Fibroblast of skin of left biceps (primary cell): ENCODE measurements around the gene EDNRA.
"Not testable (repeated sequence)": the region's sequence is repeated elsewhere in the genome, so short reads cannot be mapped to it uniquely, and the experiment has no call there.

ENCODE experiments used
- DNase-seq, 2 experiments: peaks; one replicate each; pipeline ENCODE4 v3.0.0-alpha.2; 2013; ENCODE audit warnings: low read depth in 2 of 2

Gene EDNRA

DNA sequence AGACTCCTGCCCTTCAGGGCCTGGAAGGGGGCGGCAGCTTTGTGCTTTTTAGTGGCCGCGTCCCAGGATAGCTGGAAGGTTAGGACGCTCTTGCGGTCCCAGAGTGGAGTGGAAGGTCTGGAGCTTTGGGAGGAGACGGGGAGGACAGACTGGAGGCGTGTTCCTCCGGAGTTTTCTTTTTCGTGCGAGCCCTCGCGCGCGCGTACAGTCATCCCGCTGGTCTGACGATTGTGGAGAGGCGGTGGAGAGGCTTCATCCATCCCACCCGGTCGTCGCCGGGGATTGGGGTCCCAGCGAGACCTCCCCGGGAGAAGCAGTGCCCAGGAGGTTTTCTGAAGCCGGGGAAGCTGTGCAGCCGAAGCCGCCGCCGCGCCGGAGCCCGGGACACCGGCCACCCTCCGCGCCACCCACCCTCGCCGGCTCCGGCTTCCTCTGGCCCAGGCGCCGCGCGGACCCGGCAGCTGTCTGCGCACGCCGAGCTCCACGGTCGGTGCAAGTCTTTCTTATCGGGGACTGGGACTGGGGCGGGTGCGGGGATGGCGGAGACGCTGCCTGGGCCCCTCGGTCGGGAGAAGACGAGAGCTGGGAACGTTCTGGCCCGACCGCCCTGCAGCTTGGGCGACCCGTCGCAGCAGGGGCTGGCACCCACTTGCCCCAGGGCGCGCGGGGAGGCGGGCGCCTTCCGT lies at the start of gene EDNRA:
Gene EDNRA, plus strand, starts transcription at position 207 of the 686 bp plus-strand sequence. CDS start 4,585 bp downstream, outside the sequence.
- no peak for DNase-seq

DNA sequence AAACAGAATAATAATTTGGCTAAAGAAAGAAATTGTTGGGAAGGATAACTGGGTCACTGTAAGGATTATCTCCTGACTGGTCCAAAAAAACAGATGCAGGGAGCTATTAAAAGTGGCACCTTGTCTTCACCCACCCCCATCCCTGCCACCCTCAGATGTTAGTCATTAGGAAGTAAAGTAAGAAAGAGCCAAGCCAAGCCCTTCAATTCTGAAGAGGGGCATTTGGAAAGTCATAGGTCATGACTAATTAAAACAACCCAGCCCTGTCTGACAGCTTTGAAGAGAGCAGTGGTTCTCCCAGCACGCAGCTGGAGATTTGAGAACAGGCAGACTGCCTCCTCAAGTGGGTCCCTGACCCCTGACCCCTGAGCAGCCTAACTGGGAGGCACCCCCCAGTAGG lies 46.5 kb upstream of the EDNRA start:
- not testable (repeated sequence) for DNase-seq

DNA sequence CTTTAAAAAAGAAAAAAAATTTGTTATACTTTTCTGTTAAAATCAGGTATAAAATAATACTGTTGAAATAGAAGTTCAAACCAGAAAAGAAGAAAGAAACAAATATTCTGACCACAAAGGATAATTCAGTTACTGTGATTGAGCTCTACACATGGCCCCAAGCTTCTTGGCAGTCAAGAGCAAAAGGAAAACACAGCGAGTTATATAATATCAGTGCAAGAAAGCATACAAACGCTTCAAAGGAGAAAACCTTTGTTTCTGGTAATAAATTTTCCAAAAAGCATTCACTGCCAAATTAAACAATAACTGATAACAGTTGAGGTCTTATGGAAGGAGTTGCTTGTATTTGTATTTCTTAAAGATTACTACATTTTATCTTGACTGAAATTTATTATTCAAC lies 40.5 kb upstream of the EDNRA start:
- no peak for DNase-seq

DNA sequence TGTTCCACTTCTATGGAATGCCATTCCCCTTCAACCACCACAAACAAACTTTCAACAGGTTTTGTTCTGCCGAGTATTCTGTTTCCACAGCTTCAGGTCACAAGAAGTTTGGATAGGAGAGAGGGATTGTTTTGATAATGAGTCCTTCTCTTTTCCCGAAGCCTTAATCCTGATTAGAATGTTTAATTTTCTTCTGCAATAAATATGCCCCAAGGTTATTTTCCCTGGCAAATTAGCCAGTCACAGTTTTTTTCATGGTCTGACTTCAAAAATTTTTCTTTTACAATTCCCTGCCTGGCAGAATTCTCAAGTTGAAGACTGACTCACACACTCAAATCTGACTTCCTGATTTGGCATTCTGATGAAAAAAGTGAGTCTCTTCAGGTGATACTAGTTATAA lies 33.1 kb upstream of the EDNRA start:
- no peak for DNase-seq

DNA sequence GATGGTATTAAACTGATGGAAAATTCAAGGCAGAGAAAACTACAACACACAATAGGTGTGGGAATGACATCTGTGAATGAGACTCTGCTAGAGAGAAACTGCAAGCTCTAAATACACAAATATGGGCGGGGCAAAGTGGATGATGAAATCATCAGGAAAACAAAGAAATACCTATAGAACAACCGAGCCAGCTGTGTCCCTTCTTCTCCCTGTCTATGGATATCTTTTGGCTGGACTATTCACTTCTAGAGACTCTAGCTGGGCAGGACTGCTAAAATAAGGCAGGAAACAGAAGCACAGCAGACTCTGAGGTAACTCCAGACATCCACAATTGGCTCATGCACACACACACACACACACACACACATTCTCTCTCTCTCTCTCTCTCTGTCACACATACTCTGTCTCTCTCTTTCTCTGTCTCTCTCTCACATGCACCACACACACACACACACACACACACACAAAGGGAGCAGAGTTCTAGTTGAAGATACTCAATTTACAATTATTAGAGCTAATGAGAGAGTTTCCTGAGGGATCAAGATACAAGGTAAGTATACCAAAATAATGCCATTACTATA lies 27.2 kb upstream of the EDNRA start:
- DNase-seq, result peak; percentile 24 to 35

DNA sequence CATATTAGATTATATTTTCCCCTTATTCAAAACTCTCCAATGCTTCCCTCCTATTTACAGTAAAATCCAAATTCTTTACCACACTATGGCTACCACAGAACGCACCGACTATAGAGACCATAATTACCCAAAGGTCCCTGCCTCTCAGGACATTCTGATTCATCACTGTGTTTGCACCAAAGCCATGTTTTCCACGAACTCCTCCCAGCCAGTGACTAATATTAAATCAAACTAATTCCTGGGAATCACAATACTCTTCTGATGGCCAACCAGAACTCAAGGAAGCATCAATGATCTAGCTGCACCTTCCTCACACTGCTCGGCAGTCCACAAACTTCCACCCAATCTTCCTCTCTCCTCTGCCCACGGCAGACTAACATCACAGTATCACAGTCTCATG lies 24.2 kb upstream of the EDNRA start:
- DNase-seq, result no peak

DNA sequence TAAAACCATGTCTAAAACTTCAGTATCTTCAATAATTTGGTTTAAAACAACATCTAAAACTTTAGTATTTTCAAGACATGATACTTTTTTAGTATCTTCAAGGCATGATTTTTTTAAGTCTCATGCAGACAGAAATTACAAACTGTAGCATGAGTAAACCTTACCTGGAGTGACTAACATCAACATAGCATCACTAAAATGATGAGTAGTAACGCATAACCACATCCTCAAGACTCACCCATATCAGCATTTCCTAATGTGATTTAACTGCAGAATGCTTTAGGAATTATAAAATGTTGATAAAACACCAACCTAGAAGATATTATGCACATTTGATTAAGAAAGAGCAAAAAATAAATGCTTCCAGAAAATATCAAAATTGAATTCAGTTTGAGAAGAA lies 19.7 kb upstream of the EDNRA start:
- no peak for DNase-seq

DNA sequence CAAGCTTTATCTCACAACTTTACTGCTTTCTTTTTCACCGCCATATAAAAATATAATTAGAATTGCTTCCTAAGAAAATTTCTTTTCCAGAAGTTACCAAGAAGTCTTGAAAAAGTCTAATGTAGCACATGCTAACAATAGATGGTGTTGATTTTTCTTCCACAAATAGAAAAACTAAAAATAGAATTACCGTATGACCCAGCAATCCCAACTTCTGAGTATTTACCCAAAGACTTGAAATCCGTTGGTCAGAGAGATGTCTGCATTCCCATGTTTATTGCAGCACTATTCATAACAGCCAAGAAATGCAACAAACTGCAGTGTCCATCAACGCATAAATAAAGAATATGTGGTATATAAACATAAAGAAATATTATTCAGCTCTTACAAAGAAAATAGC lies 17.8 kb upstream of the EDNRA start:
- DNase-seq, result no peak

DNA sequence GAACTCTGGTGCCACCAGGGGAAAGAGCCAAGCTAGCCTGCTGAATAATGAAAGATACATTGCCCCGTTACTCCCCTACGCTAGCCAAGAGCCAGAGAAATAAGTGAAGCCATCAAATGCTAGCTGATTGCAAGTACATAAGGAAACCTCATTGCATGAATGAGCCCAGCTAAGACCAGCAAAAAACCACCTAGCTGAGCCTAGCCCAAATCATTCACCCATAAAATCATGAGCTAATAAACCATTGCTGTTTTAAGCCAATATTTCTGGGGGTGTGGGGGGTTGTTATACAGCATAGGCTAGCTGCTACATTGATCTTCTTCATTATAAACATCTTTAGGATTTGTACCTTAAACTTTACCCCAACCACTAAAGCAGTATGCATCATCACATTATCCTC lies 15.4 kb upstream of the EDNRA start:
- no peak for DNase-seq

DNA sequence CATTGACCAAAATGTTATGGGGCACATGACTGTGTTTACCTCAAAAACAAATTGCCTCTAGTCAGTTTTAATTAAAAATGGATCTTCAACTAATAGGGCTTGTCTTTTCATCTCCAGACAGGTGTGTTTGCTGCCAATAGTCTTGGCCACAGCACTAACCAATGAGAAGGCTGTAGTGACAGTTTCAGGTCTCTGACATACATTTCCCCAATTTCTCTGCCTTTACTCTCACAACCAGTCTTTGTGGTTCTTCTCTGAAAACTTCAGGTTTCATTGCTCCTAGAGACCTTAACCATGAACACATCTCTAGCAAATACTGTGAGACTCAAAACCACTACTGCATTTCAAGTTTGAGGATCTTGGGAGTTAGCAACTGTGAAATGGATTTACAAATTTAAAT lies 3.5 kb upstream of the EDNRA start:
- no peak for DNase-seq

DNA sequence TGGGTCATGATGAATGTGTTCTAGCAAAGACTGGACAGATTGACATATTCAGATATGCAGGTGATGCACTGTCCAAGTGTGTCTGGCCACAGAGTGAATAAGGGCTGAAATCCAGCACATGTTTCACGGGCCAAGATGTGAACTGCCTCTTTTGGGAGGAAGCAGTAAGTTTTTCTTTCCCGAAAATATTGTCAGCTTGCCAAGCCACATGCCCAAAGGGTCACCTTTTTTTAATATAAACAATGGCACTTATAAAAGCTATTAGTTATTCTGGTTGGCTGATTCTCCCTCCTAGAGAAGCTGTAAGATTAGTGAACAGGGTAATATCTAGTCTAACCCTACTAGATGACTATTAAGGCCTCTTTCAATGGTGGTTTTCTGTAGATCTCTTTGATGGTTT lies 1.5 kb upstream of the EDNRA start:
- no peak for DNase-seq

DNA sequence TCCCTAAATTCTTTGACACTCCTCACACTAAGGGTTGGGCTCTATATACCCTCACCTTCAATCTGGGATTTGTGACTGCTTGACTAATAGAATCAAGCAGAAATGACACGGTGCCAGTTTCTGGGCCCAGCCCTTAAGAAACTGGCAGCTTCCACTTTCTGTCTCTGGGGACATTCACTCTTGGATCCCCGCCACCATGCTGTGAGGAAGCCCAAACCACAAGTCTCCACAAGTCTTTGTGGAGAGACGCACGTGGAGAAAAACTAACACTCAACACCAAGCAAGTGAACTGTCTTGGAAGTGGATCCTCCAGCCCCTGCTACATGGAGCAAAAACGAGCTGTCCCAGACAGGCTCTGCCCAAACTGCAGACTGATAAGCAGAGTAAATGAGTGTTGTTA lies 1.1 kb upstream of the EDNRA start:
- peak; percentile 60 to 62 for DNase-seq

DNA sequence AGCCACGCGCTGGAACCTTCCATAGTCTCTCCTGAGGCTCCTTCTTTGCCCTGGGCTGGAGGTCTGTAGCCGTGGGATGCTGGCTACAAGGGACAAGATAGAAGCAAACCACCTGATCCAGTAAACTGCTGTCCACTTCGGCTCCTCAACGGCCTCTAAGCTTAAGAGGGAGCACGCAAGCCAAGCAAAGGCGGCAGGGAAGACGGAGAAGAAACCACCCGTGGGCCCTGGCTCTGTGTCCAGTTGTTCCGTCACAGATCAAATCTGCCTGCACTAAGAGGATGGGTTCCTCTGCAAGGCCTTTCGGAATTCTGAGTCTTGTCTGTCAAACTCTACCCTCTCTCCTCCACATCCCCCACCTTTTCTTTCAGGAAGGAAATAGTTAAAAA lies 401 bp upstream of the EDNRA start:
- no peak for DNase-seq

DNA sequence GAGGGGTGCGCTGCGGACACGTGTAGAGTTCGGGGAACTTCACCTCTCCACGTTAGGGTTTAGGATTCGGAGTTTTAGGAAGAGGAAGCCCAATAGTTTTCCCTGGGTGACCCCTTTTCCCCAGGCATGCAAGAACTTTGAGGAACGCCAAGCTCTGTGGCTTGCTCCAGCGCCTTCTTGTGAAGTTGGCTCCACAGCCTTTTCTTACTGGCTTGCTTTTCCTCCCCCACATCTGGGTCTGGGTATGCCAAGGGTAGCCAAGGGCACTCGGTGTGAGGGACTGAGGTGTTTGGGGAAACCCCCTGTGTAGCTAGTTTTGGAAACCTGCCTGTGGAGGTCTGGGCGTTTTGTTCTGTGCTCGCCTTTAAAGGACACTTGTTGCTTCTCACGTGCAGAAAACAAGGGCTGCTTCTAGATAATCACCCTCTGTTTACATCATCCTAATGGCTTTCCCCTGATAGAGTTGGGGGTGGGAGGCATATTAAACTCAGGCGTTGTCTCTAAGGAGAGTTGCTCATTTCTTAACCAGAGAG lies 746 bp downstream of the EDNRA start:
- DNase-seq, result no peak

DNA sequence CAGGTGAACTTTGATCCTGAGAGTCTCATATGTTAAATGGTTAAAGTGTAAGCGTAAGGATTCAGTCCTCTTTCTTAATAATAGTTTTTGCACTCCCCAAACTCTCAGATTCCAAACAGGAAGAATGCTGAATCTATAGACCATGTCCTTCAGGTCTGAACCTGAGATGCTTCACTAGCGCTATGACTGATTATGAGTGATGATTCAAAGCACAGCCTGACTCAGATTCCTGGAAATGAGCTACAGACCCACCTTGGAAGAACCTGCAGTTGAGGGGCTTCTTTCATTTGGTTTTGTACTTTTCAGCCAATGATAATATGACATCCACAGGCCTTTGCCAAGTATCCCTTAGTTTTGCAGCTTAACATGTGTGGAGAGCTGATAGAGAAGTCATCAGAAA lies 1.4 kb downstream of the EDNRA start:
- no peak for DNase-seq

DNA sequence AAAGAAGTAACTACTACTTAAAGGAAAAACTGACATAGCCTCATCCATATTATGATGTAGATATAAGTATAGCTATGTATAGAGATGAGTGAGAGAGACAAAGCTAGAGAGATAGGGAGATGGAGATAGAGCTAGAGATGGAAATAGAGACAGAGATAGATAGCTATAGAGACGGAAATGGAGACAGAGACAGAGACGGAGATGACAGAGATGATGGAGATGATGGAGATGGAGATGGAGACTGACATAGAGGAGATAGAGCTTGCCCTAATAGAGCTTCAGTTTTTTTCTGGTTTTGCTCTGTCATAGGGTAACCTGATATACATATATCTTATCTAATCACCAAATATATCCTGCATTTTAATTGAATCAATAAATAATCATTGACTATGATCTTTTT lies 4.3 kb downstream of the EDNRA start:
- no peak for DNase-seq

DNA sequence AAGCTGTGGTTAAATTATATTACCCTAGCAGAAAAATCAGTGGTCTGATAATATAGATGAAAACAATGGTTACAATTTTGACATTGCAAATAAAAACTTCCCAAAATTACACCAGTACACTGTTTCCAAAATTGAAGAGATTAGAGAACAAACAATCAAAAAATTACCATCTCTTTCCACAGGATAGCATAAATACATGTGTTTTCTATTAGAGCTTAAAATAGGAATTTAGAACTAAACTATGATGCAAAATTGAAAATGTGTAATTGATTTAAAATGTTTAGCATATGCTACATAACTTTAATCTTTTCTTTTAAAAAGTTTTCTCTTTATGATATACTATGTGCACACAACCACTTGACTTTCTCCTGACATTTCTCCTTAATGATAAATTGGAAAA lies 6.7 kb downstream of the EDNRA start:
- DNase-seq, result no peak

DNA sequence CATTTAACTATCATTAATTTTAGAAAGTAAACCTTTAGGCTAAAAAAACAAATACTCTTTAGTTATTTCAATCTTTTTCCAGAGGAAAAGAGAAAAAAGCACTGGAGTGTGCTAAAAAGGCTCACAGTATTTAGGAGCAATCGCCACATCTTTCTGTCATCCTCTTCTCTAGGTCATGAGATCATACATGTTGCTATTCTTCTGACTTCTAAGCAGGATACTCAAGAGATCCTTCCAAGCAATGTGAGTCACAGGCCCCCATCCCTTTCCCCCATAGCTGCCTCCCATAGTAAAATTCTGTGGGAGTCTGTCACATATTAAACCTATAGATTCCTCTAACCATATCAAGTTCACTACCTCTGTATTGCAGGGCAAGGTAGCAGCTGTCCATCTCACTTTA lies 7.7 kb downstream of the EDNRA start:
- DNase-seq, result no peak

DNA sequence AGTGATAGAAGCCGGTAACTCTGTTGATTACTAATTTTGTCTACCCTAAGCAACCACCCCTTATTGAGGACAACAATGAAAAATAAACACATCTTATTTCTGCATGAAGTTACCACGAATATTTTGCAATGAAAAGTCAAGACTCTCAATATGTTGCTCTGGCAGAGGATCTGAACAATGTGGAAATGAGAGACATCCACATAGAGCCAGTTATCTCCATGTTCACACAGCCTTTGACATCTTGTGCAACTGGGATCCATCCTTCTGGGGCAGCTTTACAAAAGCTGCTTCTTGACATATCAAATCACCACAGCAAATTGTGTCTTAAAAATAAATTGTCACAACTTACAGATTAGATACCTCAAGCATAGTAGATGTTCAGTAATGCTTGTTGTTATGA lies 10.2 kb downstream of the EDNRA start:
- no peak for DNase-seq

DNA sequence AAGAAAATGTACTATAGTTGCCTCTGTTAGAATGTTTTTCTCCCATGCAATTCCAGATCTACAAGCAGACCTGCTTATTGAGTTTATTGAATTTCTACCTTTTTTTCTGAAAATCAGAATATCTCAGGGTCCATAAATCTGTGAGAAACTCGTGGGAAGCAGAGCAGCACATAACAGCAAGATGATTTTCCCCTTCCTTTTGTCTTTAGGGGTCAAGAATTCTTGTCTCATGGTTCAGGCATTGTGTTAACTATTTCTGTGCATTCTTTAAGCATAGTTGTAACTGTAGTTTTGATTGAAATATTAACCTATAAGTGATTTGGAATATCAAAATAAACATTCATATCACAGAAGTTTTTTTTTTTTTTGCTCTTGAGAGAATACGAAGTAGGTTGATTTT lies 11.4 kb downstream of the EDNRA start:
- no peak for DNase-seq

DNA sequence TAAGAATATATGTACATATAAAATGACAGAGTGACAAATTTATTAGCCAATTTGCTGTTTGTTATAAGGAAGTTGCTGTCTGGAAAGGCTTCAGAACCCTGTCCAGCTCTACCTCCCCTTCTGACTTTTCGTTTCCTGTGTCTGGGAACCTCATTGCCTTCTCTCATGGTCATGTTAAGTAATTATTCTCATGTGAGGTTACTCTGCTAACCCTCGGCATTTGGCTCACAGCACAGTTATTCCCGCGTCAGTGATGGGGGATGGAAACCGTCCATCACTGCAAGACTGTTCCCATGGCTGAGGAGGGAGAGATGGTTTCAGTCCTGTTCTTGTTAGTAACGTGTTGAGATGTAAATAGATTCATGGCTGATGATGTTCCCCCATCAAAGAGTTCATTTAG lies 11.9 kb downstream of the EDNRA start:
- peak; percentile 55 to 64 for DNase-seq

DNA sequence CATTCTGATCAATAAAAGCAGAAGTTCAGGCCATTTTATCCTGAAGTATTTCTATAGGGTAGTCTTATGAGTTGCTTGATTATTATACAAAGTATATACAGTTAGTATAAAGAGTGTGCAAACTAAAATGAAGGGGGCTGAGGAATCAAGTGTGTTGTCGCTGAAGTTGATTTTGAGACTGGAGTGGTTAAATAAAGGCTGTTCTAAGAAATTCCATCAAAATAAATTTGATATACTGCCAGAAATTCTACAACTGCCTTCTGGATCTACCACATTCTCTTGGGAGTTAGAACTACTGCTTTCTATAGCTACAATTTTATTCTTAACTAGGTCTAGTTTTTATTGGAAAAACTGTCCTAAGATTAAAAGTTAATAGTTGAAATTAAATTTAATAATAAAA lies 12.4 kb downstream of the EDNRA start:
- no peak for DNase-seq

DNA sequence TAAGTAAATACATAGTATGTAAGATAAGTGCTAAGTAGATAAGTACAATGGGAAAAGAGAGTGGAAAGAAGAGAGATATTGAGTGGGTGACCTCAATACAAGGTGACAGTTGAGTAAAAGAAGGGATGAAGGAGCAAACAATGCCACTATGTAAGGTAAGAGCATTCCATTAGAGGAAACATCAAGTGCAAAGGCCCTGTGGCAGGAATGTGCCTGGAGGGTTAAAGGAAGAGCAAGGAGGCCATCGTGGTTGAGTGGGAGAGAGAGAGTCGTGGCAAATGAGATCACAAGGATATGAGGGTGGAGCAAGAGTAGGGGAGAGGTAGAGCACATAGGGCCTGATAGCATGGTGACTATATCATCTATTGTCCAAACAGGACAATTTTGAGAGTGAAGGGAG lies 13.4 kb downstream of the EDNRA start:
- no peak for DNase-seq

DNA sequence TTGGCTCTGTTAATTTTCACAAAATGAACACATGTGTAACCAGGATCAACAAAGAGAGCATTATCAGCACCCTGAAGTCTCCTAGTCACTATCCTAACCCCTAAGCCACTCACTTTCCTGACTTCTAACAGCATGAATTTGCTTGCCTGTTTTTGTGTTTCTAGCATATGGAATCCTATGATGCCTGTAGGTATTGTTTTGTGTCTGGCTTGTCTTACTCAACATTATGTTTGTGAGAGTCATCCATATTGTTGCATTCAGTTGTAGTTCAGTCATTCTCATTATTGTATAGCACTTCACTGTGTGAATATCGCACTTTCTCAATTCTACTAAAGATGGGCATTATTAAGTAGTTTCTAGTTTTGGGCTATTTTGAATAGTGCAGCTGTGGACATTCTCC lies 15.6 kb downstream of the EDNRA start:
- DNase-seq, result no peak
